Measurements from ENCODE around the gene ECSCR. TPM values are rescaled to one million over a fixed set of nuclear protein-coding genes. Genes with fewer than 3 reads are reported as not detected.

Gene ECSCR
- total RNA-seq, 1 donor: not detected

GRCh38 chr5:139419226-139420192 lies 43.0 kb downstream of the ECSCR start:
- TF ChIP-seq, protein P1, sequence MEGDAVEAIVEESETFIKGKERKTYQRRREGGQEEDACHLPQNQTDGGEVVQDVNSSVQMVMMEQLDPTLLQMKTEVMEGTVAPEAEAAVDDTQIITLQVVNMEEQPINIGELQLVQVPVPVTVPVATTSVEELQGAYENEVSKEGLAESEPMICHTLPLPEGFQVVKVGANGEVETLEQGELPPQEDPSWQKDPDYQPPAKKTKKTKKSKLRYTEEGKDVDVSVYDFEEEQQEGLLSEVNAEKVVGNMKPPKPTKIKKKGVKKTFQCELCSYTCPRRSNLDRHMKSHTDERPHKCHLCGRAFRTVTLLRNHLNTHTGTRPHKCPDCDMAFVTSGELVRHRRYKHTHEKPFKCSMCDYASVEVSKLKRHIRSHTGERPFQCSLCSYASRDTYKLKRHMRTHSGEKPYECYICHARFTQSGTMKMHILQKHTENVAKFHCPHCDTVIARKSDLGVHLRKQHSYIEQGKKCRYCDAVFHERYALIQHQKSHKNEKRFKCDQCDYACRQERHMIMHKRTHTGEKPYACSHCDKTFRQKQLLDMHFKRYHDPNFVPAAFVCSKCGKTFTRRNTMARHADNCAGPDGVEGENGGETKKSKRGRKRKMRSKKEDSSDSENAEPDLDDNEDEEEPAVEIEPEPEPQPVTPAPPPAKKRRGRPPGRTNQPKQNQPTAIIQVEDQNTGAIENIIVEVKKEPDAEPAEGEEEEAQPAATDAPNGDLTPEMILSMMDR (IDR thresholded peaks at IDR 0.05; ENCODE audit: insufficient read depth, low read depth, low read length): no peak
- DNase-seq (ENCODE audit: low read depth): no peak

DNA sequence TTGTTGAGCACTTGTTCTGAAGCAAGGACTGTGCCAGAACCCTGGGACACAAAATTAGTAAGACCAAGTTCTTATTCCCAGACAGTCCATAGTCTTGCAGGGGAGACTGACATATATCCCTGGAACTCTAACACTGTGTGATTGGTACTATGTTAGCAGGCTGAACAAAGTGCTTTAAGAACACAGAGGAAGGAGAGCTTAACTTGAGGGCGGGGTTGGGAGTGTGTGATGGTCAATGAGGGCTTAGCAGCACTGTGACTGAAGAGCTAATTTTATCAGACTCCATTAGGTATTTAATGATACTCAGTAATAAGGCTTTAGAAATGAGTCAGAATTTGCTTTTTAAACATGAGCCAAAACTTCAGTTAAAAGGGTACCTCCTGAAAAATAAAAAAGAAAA lies 43.8 kb downstream of the ECSCR start:
- no peak for DNase-seq (ENCODE audit: low read depth)
- H3K4me3 ChIP-seq (ENCODE audit: low read depth, low read length): no peak overlapping the region
- TF ChIP-seq, protein P1 (IDR thresholded peaks at IDR 0.05; ENCODE audit: insufficient read depth, low read depth, low read length): no peak

More at GRCh38 chr5:139419226-139420192, 43.0 kb downstream of the ECSCR start:
- H3K4me3 ChIP-seq (ENCODE audit: low read depth, low read length): no peak overlapping the region

GRCh38 chr5:139417214-139417613 lies 45.3 kb downstream of the ECSCR start:
- TF ChIP-seq, protein P1 (IDR thresholded peaks at IDR 0.05; ENCODE audit: insufficient read depth, low read depth, low read length): no peak
- no peak for DNase-seq (ENCODE audit: low read depth)
- H3K4me3 ChIP-seq (ENCODE audit: low read depth, low read length): no peak overlapping the region

DNA sequence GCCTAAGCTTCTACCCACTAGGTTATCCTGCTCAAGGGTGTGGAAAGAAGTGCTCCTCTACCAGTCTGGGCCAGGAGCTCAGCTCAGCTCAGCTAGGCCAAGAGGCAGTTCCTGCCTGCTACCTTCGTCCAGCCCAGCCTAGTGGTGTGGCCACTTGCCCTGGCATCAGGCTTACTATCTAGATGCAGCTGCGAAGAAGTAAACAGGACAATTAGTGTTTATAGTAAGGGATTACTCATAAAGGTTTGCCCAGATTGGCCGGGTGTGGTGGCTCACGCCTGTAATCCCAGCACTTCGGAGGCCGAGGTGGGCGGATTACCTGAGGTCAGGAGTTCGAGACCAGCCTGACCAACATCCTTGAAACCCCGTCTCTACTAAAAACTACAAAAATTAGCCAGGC lies 45.9 kb downstream of the ECSCR start:
- no peak overlapping the region for H3K4me3 ChIP-seq (ENCODE audit: low read depth, low read length)
- peak; percentile 57 for DNase-seq (ENCODE audit: low read depth)
- TF ChIP-seq, protein P1 (IDR thresholded peaks at IDR 0.05; ENCODE audit: insufficient read depth, low read depth, low read length): no peak

DNA sequence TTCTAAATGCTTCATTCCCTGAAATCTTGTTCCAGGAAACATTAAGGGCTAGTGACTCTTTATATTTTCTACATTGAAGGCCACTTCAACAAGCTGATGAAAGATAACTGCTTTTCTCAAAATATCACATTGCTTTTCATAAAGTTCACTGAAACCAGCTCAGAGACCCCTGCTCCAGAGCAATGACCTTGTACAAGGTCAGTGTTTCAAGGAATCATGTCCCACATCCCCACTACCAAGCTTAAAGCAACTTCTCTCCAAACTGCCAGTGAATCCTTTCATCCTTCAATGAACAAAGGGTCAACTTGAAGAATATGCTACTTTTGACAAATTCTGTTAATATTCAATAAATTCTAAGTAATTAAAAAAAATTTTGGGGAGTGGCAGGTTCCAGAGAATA lies 46.7 kb downstream of the ECSCR start:
- no peak overlapping the region for H3K4me3 ChIP-seq (ENCODE audit: low read depth, low read length)
- DNase-seq (ENCODE audit: low read depth): no peak
- TF ChIP-seq, protein P1 (IDR thresholded peaks at IDR 0.05; ENCODE audit: insufficient read depth, low read depth, low read length): no peak

DNA sequence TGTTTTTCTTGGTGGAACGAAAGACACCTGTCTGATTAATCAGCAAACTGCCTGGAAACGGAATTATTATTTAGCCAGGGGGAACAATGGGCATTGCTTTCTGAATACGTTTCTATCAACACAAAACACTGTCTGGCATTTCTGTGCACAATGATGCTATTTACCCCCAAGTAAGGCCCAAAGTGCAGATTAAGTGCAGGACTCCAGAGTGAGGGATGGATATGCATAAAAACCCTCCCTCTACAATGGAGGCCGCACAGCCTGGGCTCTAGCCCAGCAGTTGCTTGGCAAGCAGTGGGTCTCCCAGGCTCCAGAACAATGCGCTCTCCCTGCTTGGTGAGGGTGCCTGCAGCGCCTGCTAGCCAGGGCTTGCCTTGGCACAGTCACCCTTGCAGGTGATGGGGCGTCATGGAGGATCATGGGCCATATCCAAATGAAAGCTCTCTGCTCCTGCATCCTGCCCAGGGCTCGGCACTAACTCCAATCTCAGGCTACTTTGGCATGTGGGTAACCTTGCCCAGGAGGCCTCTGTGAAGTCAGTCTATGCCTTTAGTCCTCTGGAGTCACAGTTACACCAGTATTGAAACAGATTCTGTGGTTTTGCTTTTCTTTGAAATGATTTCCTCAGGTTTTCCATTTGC lies 47.2 kb downstream of the ECSCR start:
- no peak overlapping the region for H3K4me3 ChIP-seq (ENCODE audit: low read depth, low read length)
- TF ChIP-seq, protein P1 (IDR thresholded peaks at IDR 0.05; ENCODE audit: insufficient read depth, low read depth, low read length): no peak
- DNase-seq (ENCODE audit: low read depth): no peak

Data from fibroblast of villous mesenchyme (primary cell).